ENCODE results near the gene ASXL2.
"Not testable (repeated sequence)": the region's sequence is repeated elsewhere in the genome, so short reads cannot be mapped to it uniquely, and the experiment has no call there.

ASXL2 gene

DNA sequence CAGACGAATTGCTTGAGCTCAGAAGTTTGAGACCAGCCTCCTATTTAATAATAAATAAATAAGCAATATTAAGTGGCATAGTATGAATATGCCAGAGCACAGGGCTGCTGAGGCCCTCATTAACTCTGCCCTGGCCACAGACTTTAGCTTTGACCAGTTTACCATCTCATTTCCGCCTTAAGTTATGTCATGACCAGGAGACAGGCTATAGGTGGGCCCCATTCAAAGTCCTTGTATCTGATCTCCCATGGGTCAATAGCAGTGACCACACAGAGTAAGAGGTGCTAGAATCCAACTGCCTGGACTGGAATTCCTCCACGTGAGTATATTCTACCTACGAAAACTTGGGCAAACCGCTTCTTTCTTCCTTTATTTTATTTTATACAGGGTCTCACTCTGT lies 13.4 kb upstream of the ASXL2 start:
- no peak for DNase-seq (ENCODE audit: low spot score)

DNA sequence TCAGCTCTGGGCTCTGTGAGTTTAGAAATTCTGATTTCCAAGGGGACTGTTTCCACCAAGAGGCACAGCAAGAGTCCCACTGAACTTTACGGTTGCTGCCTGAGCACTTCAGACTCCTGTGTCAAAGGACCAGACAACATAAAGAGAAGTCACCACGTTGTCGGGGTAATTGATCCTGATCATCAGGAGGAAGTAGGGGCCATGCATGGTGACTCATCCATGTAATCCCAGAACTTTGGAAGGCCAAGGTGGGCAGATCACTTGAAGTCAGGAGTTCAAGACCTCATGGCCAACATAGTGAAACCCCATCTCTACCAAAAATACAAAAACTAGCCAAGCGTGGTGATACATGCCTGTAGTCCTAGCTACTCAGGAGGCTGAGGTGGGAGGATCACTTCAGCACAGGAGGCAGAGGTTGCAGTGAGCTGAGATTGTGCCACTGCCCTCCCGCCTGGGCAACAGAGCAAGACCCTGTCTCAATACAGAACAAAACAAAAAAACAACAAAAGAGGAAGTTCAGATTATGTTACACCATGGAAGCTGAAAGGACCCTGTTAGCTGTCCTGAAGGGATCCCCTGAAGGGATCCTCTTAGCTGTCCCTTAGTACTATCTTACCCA lies 9.4 kb upstream of the ASXL2 start:
- DNase-seq (ENCODE audit: low spot score), result no peak

DNA sequence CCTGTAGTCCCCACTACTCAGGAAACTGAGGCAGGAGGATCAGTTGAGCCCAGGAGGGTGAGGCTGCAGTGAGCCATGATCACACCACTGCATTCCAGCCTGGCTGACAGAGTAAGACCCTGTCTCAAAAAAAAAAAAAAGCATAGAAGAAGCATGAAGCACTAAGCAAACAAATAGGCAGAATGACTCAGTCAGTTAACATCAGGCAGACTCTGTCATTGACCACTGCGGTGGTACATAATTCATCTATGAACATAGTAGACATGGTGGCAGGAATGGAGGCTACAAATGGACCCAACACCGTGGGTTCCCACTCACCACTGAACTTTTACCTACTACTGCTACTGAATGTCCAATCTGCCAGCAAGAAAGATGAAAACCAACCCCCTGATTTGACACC lies 7.6 kb upstream of the ASXL2 start:
- DNase-seq (ENCODE audit: low spot score), result no peak

DNA sequence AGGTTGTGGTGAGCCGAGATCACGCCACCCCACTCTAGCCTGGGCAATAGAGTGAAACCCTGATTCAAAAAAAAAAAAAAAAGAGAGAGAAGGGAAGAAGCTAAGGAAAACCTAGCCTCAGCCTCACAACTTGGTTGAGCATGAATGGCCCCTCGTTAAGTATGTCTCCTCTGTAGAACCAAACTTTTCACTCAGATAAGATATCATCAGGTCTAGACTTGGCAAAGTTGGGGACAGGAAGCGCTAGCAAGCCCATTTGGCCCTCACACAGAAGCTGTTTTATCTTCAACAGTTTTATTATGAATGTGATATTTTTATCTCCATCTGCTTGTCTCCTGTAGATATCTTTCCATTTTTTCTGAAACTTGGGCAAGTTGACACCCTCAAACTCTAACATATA lies 3.5 kb upstream of the ASXL2 start:
- no peak for DNase-seq (ENCODE audit: low spot score)

DNA sequence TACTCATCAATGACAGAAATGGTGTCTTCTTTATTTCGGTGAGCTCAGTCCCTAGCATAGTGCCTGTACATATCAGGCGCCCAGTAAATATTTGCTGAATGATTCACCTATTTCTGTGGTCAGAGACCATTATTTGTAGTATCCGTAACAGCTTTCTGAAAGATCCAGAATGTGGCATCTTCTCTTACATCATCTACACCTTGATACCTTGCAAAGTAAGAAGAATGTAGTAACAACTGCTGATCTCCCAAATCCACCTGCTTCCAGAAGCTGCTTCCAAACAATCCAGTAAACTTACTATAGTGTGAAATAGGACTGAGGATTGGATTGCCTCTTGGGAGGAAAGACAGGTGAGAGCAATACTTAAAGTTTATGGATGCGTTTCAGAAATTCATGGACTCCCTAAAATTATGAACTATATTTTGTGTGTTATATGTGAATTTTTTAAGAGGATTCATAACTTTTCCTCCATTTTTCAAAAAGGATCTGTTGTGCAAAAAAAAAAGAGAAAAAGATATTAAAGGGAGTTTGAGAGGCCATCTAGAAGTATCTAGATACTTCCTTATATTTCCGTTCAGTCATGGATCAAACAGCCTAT lies 945 bp upstream of the ASXL2 start:
- no peak for DNase-seq (ENCODE audit: low spot score)

DNA sequence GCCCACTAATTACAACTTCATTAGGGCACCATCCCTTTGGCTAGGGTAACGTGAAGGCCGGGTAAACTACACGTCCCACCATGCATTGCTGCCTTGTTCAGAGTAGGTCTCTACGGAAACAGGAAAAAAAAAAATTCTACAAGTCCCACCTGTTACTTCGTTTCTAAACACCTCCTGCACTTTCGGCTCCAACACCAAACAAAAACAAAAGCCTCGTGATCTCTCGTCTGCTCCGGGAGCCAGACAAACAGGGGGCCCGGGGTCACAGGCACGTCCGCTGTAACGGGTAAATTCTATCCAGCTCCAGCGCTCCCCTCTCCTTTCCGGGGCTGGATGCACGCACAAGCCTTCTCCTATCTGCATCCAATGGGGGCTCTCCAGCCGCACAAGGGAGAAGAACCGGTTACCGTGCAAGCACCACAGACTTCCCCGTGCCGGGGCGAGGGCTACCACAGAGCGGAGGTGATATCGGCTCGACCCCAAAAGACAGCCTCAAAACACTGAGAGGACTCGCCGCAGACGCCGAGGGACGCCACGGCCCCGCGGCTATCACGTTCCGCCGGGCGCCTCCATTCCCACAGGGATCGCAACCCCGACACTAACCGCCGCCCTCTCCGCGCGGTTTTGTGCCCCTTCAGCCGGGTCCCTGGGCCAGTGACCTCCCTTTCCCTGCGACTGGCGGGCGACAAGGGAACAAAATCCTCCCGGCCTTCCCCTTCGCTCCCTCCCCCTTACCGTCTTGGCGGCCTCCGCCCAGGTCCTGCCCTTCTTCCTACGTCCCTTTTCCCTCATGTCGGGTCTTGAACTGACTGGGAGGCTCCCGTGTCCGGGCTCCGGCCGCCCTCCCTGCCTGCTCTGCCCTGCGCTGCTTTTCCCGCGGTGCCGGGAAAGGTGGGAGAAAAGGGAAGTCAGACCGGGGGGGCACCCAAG lies 591 bp downstream of the ASXL2 start:
- peak; percentile 64 for DNase-seq (ENCODE audit: low spot score)

DNA sequence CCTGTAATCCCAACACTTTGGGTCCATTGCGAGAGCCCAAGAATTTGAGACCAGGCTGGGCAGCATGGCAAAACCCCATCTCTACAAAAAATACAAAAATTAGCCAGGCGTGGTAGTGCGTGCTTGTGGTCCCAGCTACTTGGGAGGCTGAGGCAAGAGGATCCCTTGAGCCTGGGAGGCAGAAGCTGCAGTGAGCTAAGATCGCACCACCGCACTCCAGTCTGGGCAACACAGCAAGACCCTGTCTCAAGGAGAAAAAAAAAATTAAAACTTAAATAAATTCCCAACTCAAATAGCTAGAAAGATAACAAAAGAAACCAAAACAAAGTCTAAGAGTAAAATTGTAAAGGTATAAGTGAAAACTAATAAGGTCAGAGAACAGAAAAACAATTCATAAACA lies 6.2 kb downstream of the ASXL2 start:
- DNase-seq (ENCODE audit: low spot score), result no peak

DNA sequence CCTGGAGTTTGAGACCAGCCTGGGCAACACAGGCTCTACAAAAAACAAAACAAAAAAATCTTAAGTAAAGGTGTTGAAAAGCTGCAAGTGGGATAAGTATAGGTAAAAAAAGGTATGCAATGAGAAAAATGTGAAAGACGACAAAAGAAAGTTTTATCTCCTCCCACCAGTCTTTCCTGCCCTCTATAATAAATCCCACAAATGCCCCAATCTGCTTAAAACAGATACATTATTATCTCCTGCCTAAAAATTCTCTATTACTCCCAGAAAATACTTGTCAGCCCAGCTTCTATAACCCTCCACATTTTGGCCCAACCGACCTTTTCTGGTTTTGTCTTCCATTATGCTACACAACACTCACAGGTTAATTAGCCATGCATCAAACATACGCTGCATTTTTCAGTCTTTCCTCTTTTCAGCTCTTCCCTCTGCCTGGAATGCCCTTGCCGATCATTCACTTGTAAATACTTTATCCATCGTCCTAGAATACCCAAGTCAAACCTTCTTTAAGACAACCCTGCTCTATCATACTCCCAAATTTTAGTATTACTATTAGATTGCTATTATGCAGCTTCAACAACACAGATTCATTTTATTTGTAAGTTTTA lies 10.8 kb downstream of the ASXL2 start:
- no peak for DNase-seq (ENCODE audit: low spot score)

DNA sequence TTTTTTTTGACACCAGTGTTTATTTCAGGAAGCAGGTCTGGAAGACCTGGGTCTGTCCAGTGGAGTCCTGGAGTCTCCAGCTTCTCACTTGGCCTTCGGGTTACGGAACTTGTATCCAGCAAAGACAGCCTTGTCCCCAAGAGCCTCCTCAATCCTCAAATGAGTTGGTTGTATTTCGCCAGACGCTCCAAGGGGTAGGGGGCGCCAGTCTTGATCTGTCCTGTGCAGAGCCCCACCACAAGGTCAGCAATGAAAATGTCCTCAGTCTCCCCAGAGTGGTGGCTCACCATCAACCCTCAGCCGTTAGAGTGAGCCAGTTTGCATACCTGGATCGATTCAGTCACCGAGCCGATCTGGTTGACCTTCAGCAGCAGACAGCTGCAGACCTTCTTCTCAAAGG lies 21.9 kb downstream of the ASXL2 start:
- no peak for DNase-seq (ENCODE audit: low spot score)

DNA sequence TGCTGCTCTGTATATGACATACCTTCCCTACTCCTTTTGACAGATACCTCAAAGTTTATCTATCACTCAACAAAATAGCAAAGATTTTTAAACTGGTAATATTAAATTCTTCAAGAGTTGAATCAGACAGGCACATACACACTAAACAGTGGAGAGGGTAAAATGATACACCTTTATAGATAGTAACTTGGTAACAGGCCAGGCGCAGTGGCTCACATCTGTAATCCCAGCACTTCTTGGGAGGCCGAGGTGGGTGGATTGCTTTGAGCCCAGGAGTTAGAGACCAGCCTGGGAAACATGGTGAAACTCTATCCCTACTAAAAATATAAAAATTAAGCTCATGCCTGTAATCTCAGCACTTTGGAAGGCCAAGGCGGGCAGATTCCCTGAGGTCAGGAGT lies 23.2 kb downstream of the ASXL2 start:
- no peak for DNase-seq (ENCODE audit: low spot score)

DNA sequence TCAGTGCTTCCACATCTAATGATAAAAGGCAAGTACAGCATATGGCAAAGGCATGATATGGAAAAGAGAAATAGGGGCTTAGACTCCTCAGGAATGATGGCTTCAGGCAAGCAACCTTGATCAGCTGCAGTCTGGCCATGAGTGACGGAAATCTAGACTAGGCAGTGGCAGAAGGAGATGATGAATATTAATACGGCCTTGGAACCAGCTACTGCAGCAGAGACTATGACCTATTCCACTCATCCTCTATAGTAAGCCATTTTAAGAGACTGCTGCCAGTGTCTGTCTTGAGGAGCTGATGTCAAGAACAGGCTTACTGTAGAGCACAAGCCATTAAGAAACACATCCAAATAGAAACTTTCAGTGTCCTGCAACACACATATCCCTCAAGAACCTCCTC lies 23.7 kb downstream of the ASXL2 start:
- no peak for DNase-seq (ENCODE audit: low spot score)

DNA sequence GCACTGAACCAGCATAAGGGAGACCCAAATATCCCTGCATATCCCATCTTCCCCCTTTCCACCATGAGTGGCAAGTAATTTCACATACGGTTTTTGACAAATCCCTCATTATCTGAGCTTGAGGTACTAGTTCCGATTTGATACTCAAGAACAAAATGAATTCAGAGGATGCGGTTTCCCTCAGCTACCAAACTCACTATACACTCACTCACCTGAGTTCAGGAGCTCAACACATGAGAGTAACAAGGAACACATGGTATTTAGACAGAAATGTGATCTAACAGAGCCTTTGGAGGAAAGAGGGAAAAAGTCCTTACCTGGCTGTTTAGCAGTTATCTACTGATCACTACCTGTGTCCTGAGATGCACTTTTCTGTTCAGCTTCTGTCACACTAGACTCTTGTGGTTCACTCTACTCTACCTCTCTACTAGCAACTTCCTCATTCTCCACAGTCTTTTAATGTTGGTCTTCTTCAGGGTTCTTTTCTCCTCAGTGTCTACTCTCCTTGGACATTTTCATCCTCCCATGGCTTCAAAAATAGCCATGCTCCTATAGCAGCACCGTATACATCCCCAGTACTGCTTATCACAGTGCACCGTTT lies 25.1 kb downstream of the ASXL2 start:
- DNase-seq (ENCODE audit: low spot score), result no peak

DNA sequence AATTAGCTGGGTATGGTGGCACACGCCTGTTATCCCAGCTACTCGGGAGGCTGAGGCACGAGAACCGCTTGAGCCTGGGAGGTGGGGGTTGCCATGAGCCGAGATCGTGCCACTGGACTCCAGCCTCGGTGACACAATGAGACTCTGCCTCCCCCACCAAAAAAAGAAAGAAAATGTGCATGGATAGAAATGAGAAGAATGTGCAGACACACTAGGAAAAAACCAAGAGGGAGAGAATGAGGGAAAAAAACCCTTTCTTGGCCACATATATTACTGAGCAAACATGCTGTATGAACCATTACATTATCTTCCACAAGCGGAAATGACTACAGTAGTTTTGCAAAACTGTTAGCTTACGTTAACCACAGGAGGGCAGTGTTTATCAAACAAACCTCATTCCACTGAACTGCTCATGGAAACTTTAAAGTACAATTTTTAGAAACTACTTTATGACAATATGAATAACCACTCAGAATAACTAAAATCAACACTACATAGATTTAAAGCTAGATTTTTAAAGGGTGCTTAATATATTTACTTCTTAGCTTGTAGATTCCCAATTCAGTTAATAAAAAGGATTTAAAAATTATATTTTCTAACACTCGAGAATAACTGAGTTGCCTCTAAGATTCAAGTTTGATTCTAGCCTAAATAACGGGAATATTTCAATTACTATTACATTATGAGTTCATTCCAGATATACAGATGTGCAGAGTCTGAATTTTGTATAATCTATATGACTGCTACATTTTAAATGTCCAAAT lies 26.4 kb downstream of the ASXL2 start:
- DNase-seq (ENCODE audit: low spot score), result peak; percentile 69

DNA sequence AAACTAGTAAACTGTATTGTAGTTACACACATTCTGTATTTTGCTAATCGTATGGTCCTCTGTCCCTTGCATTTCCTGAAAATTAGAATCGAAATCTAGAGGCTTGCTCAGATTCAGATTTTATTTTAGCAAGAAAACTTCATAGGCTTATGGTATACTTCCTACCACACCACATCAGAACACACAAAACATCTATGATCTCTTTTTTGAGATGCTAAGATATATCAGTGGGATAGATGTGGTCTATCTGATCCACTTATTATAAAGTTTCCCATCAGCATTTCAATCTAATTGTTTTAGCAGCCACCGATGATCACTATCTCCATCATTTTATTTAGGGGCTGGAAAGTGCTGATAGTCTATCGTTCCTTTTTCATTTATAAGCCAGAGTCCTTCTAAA lies 27.9 kb downstream of the ASXL2 start:
- DNase-seq (ENCODE audit: low spot score), result not testable (repeated sequence)

DNA sequence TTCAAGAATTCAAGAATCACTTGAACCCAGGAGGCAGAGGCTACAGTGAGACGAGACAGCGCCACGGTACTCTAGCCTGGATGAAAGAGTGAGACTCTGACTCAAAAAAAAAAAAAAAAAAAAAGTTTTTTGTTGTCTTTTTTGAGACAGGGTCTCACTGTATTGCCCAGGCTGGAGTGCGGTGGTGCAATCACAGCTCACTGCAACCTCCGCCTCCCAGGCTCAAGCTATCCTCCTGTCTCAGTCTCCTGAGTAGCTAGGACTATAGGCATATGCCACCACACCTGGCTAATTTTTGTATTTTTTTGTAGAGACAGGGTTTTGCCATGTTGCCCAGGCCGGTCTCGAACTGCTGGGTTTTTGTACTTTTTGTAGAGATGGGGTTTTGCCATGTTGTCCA lies 28.9 kb downstream of the ASXL2 start:
- not testable (repeated sequence) for DNase-seq (ENCODE audit: low spot score)

DNA sequence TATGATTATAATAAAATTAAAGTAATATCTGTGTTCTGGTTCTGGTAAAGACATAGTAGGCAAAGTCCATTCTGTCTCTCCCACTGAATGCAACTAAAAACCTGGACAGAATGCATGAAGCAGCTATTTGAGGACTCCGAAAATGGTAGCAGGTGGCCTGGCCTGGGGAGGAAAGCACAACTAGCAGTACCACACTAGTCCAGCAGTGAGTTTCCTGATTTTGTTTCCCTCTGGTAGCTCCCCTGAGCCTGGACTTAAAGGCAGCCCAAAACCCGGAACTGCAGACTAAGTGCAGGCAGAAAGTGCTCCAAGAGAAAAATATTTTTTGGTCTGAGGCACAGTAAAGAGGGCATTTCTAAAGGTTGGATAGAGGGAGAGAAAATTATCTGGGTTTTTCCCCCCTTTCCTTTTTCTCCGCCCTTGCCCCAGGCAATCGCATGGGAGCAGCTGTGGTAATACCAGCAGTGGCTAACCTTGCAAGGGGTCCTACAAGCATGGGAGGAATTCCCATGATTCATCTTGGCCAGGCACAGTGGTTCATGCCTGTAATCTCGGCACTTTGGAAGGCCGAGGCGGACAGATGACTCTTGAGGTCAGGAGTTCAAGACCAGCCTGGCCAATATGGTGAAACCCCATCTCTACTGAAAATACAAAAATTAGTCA lies 32.3 kb downstream of the ASXL2 start:
- no peak for DNase-seq (ENCODE audit: low spot score)

DNA sequence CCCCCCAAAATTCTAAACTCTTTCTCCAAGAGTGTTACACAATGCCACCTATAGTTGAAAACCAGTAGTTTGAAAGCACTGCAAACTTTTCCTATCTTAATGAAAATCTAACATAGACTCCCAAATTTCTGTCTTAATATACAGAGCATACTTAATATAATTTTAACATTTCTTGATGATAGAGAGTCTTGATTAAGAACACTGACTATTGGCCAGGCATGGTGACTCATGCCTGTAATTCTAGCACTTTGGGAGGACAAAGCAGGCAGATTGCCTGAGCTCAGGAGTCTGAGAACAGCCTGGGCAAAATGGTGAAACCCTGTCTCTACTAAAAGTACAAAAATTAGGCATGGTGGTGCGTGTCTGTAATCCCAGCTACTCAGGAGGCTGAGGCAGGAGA lies 34.2 kb downstream of the ASXL2 start:
- no peak for DNase-seq (ENCODE audit: low spot score)

DNA sequence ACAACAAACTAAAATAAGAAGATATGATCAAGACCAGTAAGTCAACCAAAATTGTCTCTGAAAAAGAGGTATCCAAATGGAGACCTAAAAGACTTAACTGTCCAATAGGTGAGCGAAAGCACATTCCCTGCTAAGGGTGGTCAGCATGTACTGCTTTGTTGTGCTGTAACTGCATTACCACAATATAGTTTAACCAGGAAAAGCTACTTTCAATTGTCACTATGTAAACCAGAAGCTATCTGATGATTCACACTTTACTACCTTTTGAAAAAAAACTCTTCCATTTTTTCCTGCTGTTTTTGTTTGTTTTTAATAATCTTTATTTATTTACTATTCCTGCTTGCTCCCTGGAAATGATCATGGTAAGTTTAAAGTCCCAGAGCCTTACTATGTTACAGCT lies 36.1 kb downstream of the ASXL2 start:
- DNase-seq (ENCODE audit: low spot score), result no peak

DNA sequence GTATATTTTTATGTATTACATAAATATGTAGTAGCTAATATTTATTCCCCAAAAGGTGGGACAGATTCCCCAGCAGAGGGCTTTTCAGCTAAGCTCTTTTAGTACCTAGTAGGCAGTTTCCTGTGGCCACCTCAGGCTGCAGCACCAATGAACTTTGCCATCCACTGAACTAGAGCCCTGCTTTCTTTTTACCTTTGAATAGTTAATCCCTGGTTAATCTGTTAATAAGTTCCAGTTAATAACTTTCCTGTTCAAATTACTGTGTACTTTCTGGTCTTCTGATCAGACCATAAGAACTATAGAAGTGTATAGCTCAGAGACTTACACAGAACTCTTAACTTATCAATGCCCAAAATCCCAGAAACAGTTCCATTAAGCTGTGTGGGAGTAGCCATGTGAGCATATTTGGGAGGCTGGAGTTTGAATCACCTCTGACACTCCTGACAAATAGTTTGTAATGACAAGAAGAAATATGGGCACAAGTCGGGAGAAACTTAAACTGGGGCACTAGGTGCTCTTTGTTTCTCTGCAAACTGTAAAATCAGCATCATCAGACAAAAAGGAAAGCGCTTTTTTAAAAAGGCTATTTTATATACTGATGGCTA lies 40.0 kb downstream of the ASXL2 start:
- no peak for DNase-seq (ENCODE audit: low spot score)

DNA sequence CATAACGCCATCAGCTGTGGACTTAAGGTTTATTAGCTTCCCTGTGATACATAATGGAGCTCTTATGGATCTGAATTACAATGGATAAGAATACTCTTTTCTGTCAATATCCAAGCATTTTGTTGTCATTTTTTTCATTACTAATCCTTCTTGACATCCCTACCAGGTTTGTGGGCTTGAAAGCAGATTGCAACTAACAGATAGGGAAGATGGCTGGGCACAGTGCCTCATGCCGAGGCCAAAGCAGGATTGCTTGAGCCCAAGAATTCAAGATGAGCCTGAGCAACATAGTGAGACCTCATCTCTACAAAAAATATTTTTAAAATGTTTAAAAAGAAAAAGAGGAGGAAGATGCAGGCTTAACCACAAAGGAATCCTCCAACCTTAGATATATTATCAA lies 42.4 kb downstream of the ASXL2 start:
- DNase-seq (ENCODE audit: low spot score), result no peak

DNA sequence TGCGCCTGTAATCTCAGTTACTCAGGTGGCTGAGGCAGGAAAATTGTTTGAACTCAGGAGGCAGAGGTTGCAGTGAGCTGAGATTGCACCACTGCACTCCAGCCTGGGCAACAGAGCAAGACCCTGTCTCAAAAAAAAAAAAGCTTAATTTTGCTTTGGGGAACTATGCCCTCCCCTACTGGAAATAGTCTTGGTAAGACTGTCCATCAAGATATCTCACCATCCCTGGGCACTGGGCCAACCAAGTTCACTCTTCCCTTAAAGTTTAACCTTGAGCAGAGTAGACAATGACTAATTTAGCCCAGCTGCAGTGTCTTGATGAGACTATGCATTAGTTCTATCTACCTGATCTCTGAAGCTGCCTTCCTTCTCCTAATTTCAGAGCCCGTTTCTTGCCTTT lies 44.7 kb downstream of the ASXL2 start:
- DNase-seq (ENCODE audit: low spot score), result no peak

All from kidney capillary endothelial cell (primary cell).